HG03097 (cell line): ENCODE results near the gene CFAP299.

Experiments
- ATAC-seq: cut with Tn5 transposase; IDR thresholded peaks from one replicate; pipeline ENCODE4 v1.9.1; 2021; ENCODE audit not compliant: unreplicated experiment, low FRiP score

Gene CFAP299

DNA sequence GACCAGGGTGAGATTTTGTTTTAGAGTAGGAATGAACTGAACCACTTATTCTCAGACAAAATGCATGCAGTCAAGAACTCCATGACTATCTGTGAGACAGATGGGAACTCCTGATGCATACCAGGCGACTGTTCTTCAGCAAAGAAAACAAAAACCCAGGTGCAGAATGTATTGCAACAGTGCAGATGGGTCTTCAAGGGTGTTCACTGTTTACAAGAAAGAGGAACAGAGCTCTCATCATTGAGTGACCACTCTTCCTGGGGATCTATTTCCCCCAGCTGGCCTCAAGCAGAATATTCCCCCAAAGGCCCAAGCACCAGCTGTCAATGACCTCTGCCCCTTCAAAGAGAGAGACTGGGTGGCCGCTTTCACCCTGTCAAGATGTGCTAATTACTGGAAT lies 655.3 kb downstream of the CFAP299 start:
- peak; percentile 65 for ATAC-seq

DNA sequence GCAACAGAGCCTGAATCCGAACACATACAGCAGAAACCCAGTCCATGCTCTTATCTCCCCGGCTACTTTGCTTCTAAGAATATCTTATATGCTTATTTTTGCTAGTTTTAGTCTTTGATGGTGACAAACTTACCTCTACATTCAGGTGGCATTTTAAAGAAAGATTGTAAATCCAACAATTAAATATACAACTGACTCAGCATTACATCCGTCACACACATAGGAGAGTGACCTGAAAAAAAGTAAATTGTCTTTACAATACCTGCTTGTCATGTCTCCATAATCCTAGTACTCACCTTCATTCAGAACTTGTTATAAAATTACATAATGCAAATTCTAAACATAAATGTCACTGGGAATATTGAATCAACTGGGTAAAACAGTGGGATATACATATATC lies 664.4 kb downstream of the CFAP299 start:
- ATAC-seq, result no peak

DNA sequence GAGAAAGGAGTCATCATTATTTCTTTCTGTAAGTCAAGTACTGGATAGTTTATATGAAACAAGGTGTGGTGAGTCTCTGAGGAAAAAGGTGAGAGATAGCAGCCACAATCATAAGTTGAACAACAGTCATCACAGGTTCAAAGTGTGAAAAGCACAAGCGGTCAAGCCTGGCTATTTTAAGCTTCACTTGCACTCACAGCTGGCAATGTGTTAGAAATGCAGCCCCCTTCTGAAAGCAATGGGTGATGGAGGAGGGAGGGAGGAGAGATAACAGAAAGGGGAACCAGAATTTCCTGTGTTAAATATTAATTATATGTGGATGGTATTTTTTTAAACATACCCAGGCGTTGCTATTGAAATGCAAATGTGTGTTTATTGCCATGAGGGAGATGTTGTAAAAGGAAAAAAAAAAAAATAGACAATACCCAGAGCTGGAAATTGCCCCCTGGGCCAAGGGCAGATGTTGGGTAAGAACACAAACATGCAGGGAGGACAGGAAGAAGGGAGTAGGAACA lies 668.1 kb downstream of the CFAP299 start:
- ATAC-seq, result peak; percentile 100

DNA sequence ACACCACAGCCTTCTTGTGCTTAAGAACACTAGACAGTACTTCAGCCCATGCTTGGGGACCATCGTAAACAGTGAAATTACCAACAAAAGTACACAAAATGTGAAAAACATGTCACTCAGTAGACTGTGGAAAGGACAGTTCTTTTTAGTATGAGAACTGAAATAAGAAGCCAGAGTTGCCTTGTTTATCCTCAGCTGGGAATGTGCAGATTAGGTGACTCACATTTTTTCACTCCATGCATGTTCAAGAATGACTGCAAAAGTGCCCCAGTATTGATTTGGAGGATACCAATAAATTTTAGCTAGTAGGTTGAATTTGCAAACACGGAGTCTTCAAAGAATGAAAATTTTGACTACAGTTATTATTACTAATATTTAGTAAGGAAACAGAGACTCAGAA lies 671.9 kb downstream of the CFAP299 start:
- no peak for ATAC-seq
